H1 (cell line): Measurements from ENCODE around the gene ADH1A. TPM values are rescaled to one million over a fixed set of nuclear protein-coding genes. Genes with fewer than 3 reads are reported as not detected.

Source experiments
- CTCF ChIA-PET: fragments of 300-600 bp; sonication (Branson Sonifier 250); formaldehyde crosslinking; loops from one replicate; lab custom pipeline; 2021; ENCODE audit not compliant: partially characterized antibody; lab: Charles Lee
- POLR2A ChIA-PET: fragments of 300-600 bp; sonication (Branson Sonifier 250); formaldehyde crosslinking; loops from one replicate; lab custom pipeline; 2021; ENCODE audit warnings: inconsistent platforms; ENCODE audit not compliant: partially characterized antibody; lab: Charles Lee
- DNase-seq, 2 experiments: peaks; one replicate each; pipeline versions ENCODE4 v3.0.0 to v3.0.0-alpha.2; 2010 to 2022; ENCODE audit warnings: low spot score in 2 of 2, low read depth in 1 of 2, mixed read lengths in 1 of 2
- FAIRE-seq: peaks from 2 replicates; lab custom pipeline; 2011; peaks lifted over from hg19 to GRCh38; lab: Jason Lieb, UNC
- H2AFZ ChIP-seq: 2 replicates; pipeline ENCODE4 v1.8.1; 2012; ENCODE audit warnings: low read length, inconsistent platforms
- H2AK5ac ChIP-seq: 2 replicates; pipeline ENCODE4 v1.6.1; 2013; ENCODE audit warnings: low read depth, low read length
- H2BK120ac ChIP-seq: replicated peaks from 2 replicates; pipeline ENCODE3; 2013; ENCODE audit warnings: low read depth, low read length, inconsistent platforms
- H2BK12ac ChIP-seq: 2 replicates; pipeline ENCODE4 v1.6.1; 2013; ENCODE audit warnings: low read depth, low read length
- H2BK15ac ChIP-seq: 2 replicates; pipeline ENCODE4 v1.6.1; 2013; ENCODE audit warnings: low read length
- H2BK20ac ChIP-seq: 2 replicates; pipeline ENCODE4 v1.6.1; 2013; ENCODE audit warnings: low read length
- H2BK5ac ChIP-seq: 2 replicates; pipeline ENCODE4 v1.6.1; 2013; ENCODE audit warnings: low read depth, low read length
- H3K14ac ChIP-seq: 2 replicates; pipeline ENCODE4 v1.6.1; 2013; ENCODE audit warnings: inconsistent platforms; ENCODE audit not compliant: insufficient read length
- H3K18ac ChIP-seq: 2 replicates; pipeline ENCODE4 v1.6.1; 2013; ENCODE audit warnings: low read length; ENCODE audit errors: extremely low read depth
- H3K23ac ChIP-seq: 2 replicates; pipeline ENCODE4 v1.6.1; 2013; ENCODE audit warnings: inconsistent platforms; ENCODE audit not compliant: insufficient read length
- H3K23me2 ChIP-seq: 2 replicates; pipeline ENCODE4 v1.6.1; 2013; ENCODE audit warnings: low read depth, low read length
- H3K27ac ChIP-seq: 2 replicates; pipeline ENCODE4 v1.6.1; 2011; ENCODE audit warnings: low read depth, low read length, inconsistent platforms
- H3K27me3 ChIP-seq, 4 experiments: replicated peaks in 1 of 4; 1 replicate in 1 of 4; 2 replicates in 3 of 4; pipeline versions ENCODE4 v1.6.1 to v1.8.1; 2011 to 2013; ENCODE audit warnings: low read length in 3 of 4, mild to moderate bottlenecking in 3 of 4, inconsistent platforms in 2 of 4, mixed read lengths in 2 of 4, moderate library complexity in 1 of 4; ENCODE audit not compliant: control insufficient read depth in 3 of 4, insufficient read depth in 3 of 4; ENCODE audit errors: extremely low read depth in 1 of 4
- H3K36me3 ChIP-seq, 4 experiments: 2 replicates each; pipeline versions ENCODE4 v1.6.1 to v1.8.1; 2011 to 2013; ENCODE audit warnings: mild to moderate bottlenecking in 4 of 4, low read length in 3 of 4, moderate library complexity in 2 of 4, control low read depth in 1 of 4, inconsistent platforms in 1 of 4; ENCODE audit not compliant: insufficient read depth in 4 of 4, control insufficient read depth in 2 of 4
- H3K4ac ChIP-seq: replicated peaks from 2 replicates; pipeline ENCODE3; 2013; ENCODE audit warnings: low read length, low read depth, mixed read lengths, inconsistent platforms; ENCODE audit not compliant: insufficient read length
- H3K4me1 ChIP-seq, 4 experiments: replicated peaks in 1 of 4; 1 replicate in 1 of 4; 2 replicates in 3 of 4; pipeline versions ENCODE4 v1.6.1 to v1.8.1; 2011 to 2013; ENCODE audit warnings: low read length in 3 of 4, inconsistent platforms in 2 of 4, mixed read lengths in 1 of 4; ENCODE audit not compliant: insufficient read depth in 4 of 4, control insufficient read depth in 3 of 4
- H3K4me2 ChIP-seq, 2 experiments: 2 replicates each; pipeline versions ENCODE4 v1.6.1 to v1.8.1; 2011 to 2013; ENCODE audit warnings: low read depth in 2 of 2, low read length in 2 of 2, control low read depth in 1 of 2, inconsistent platforms in 1 of 2, mild to moderate bottlenecking in 1 of 2; ENCODE audit not compliant: insufficient read depth in 1 of 2
- H3K4me3 ChIP-seq, 4 experiments: fragments of 200-600, 300-600 bp in 1 of 4; sonication (generic), shearing (Covaris generic), sonication (Bioruptor Twin) in 1 of 4; 2 replicates each; pipeline versions ENCODE4 v1.5.1 to v1.8.1; 2011 to 2016; ENCODE audit warnings: low read length in 4 of 4, low read depth in 3 of 4, control low read depth in 2 of 4, inconsistent platforms in 2 of 4, mild to moderate bottlenecking in 2 of 4, mixed read lengths in 1 of 4, moderate library complexity in 1 of 4; ENCODE audit not compliant: insufficient read depth in 2 of 4; ENCODE audit errors: extremely low read depth in 1 of 4
- H3K56ac ChIP-seq: replicated peaks from 2 replicates; pipeline ENCODE3; 2013; ENCODE audit warnings: low read depth, mild to moderate bottlenecking, mixed read lengths, low read length, inconsistent platforms; ENCODE audit not compliant: insufficient read length
- H3K79me1 ChIP-seq: 2 replicates; pipeline ENCODE4 v1.6.1; 2013; ENCODE audit warnings: low read depth, low read length, control low read depth
- H3K79me2 ChIP-seq, 2 experiments: 2 replicates each; pipeline versions ENCODE4 v1.6.1 to v1.8.1; 2012 to 2013; ENCODE audit warnings: low read length in 2 of 2, mild to moderate bottlenecking in 2 of 2, inconsistent platforms in 1 of 2; ENCODE audit not compliant: insufficient read depth in 2 of 2, control insufficient read depth in 1 of 2
- H3K9ac ChIP-seq, 4 experiments: replicated peaks in 1 of 4; 1 replicate in 1 of 4; 2 replicates in 3 of 4; pipeline versions ENCODE4 v1.6.1 to v1.8.1; 2011 to 2013; ENCODE audit warnings: low read depth in 3 of 4, low read length in 3 of 4, control low read depth in 2 of 4, mild to moderate bottlenecking in 2 of 4, moderate library complexity in 2 of 4, inconsistent platforms in 1 of 4; ENCODE audit errors: extremely low read depth in 1 of 4
- H3K9me3 ChIP-seq, 2 experiments: 2 replicates each; pipeline versions ENCODE4 v1.6.1 to v1.8.1; 2012 to 2013; ENCODE audit warnings: mild to moderate bottlenecking in 2 of 2, moderate library complexity in 2 of 2, control low read depth in 1 of 2, inconsistent platforms in 1 of 2, low read depth in 1 of 2, low read length in 1 of 2, mixed read lengths in 1 of 2; ENCODE audit not compliant: insufficient read depth in 2 of 2
- H4K20me1 ChIP-seq, 2 experiments: replicated peaks in 1 of 2; 2 replicates each; pipeline versions ENCODE3 to v1.8.1; 2011 to 2013; ENCODE audit warnings: inconsistent platforms in 2 of 2, low read length in 2 of 2, mild to moderate bottlenecking in 1 of 2; ENCODE audit not compliant: insufficient read depth in 2 of 2, control insufficient read depth in 1 of 2
- H4K5ac ChIP-seq: 2 replicates; pipeline ENCODE4 v1.6.1; 2013; ENCODE audit warnings: low read length, low read depth, mixed read lengths, inconsistent platforms; ENCODE audit not compliant: insufficient read length
- H4K8ac ChIP-seq: 2 replicates; pipeline ENCODE4 v1.8.0; 2013; ENCODE audit warnings: mild to moderate bottlenecking, moderate library complexity, low read length, inconsistent platforms; ENCODE audit not compliant: insufficient read depth; ENCODE audit errors: extremely low read depth
- H4K91ac ChIP-seq: replicated peaks from 2 replicates; pipeline ENCODE3; 2013; ENCODE audit warnings: low read length, mixed read lengths, inconsistent platforms; ENCODE audit not compliant: insufficient read length
- JUND ChIP-seq: IDR thresholded peaks from 2 replicates; pipeline ENCODE4 v1.6.1; 2011; ENCODE audit warnings: mild to moderate bottlenecking, improper control_type of control experiment, low read length
- RAD21 ChIP-seq, 2 experiments: IDR thresholded peaks in 1 of 2; conservative IDR thresholded peaks in 1 of 2; 2 replicates each; pipeline ENCODE4 v1.6.1; 2011; ENCODE audit warnings: low read depth in 2 of 2, low read length in 2 of 2, improper control_type of control experiment in 1 of 2, inconsistent platforms in 1 of 2, mild to moderate bottlenecking in 1 of 2, moderate library complexity in 1 of 2
- SIRT6 ChIP-seq: IDR thresholded peaks from one replicate; pipeline ENCODE4 v1.7.1; 2012; ENCODE audit warnings: low read length, inconsistent platforms
- SIX5 ChIP-seq: IDR thresholded peaks from 2 replicates; pipeline ENCODE4 v1.6.1; 2011; ENCODE audit warnings: mild to moderate bottlenecking, low read depth, low read length
- SP1 ChIP-seq: IDR thresholded peaks from 2 replicates; pipeline ENCODE4 v1.6.1; 2011; ENCODE audit warnings: low read depth, low read length
- TBP ChIP-seq: IDR thresholded peaks from 2 replicates; pipeline ENCODE4 v1.6.1; 2011; ENCODE audit warnings: low read depth, low read length, improper control_type of control experiment
- TEAD4 ChIP-seq: IDR thresholded peaks from 2 replicates; pipeline ENCODE4 v1.6.1; 2012; ENCODE audit warnings: low read depth, low read length, inconsistent platforms, mixed read lengths
- WGBS, 2 experiments: shearing (Covaris generic) in 1 of 2; methylation state at CpG; one replicate each; pipeline versions ENCODE4 v1.1.6 to v1.1.7; 2013 to 2015; ENCODE audit warnings: low lambda C conversion rate in 2 of 2, mixed read lengths in 2 of 2, inconsistent platforms in 1 of 2, low coverage in 1 of 2, missing lambda C conversion rate in 1 of 2; ENCODE audit not compliant: insufficient replicate concordance in 2 of 2, insufficient coverage in 1 of 2, insufficient read length in 1 of 2; ENCODE audit errors: extremely low coverage in 1 of 2, missing lambda C conversion rate in 1 of 2; 5-methylcytosine and 5-hydroxymethylcytosine counted together
- polyA plus RNA-seq, 7 experiments: library from polyadenylated mRNA; depleted of rRNA in 3 of 7; stranded (reverse) in 5 of 7; unstranded in 2 of 7; fragments of >200 nt in 5 of 7; fragments of 200-250 nt in 2 of 7; gene quantifications; 1 replicate in 5 of 7; 2 replicates in 1 of 7; 4 replicates in 1 of 7; pipeline versions ENCODE4 v1.2.1 to v1.2.3, GENCODE V29; 2011 to 2013; ENCODE audit warnings: missing spikeins in 2 of 7, mixed read lengths in 2 of 7
- total RNA-seq: library from RNA; stranded (reverse); fragmentation: NEBNext Ultra II Directional; extraction: Animal tissue kit (Norgen Biotek cat#: 25700); gene quantifications from 2 replicates; pipeline ENCODE4 v1.2.1, GENCODE V29; 2021
- TF ChIP-seq, protein P1 (sequence below), 3 experiments: IDR thresholded peaks; 1 replicate in 2 of 3; 2 replicates in 1 of 3; pipeline versions ENCODE4 v1.5.1 to v1.6.1; 2011; ENCODE audit warnings: low read length in 3 of 3, mild to moderate bottlenecking in 3 of 3, inconsistent platforms in 2 of 3, low read depth in 1 of 3, moderate library complexity in 1 of 3; ENCODE audit not compliant: insufficient read depth in 1 of 3; ENCODE audit errors: control extremely low read depth in 1 of 3
- TF ChIP-seq, protein P2 (sequence below): IDR thresholded peaks from 2 replicates; pipeline ENCODE4 v1.6.1; 2012; ENCODE audit warnings: inconsistent platforms

The ADH1A gene
- total and polyA plus RNA-seq, 2 of the 8 experiments (the other 6 are each of a cell fraction or from before 2014, with no cell fraction given), result not detected

DNA sequence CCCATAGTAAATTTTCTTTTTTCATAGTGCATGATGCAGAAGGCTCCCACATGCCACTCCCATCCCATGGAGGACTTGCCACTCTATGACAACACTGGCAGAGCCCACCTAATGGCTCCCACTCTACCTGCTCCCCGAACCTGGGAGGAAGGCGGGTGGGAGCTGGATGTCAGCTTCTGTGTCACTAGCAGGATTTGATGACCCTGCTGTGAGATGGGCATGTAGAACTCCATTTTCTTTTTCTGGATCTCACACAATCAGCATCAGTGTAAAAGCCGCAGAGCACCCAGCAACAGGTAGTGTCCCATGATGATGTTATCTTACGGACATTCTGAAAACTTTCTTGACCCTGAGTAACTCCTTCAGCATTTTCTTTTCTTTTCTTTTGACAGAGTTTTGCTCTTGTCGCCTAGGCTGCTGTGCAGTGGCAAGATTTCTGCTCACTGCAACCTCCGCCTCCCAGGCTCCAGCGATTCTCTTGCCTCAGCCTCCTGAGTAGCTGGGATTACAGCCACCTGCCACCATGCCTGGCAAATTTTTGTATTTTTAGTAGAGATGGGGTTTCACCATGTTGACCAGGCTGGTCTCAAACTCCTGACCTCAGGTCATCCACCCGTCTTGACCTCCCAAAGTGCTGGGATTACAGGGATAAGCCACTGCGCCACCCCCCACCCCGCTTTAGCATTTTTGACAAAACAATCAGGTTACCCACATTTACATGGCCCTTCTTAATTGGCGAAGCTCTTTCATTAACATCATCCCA is 15.0 kb upstream of the ADH1A start:
- no peak overlapping the region for H3K9ac ChIP-seq
- no peak overlapping the region for H2BK15ac ChIP-seq
- no peaks in the 10 kb centered on the region for H3K79me2 ChIP-seq
- H3K27ac ChIP-seq, result no peak overlapping the region
- no peak overlapping the region for H4K5ac ChIP-seq
- CTCF ChIA-PET, result interaction anchor here (0.9 kb wide), 1 partner anchor 44 kb away, joined by 3 read pairs; no protein-coding TSS in a partner anchor
- H4K91ac ChIP-seq, result no peak overlapping the region
- H2BK12ac ChIP-seq, result no peak overlapping the region
- no peak for FAIRE-seq
- H3K56ac ChIP-seq, result no peak overlapping the region
- no peak overlapping the region for H4K8ac ChIP-seq
- H3K79me1 ChIP-seq, result no peaks in the 10 kb centered on the region
- H3K27me3 ChIP-seq, result no peaks in the 10 kb centered on the region
- peaks cover 0 to 2% (median 0%) of the 10 kb centered on the region in 4 experiments; a peak in 1 of 7 replicates for H3K4me1 ChIP-seq
- no peak overlapping the region for H2AFZ ChIP-seq
- H3K14ac ChIP-seq, result no peak overlapping the region
- H2AK5ac ChIP-seq, result no peak overlapping the region
- H2BK5ac ChIP-seq, result no peak overlapping the region
- no peak overlapping the region for H2BK20ac ChIP-seq
- H3K18ac ChIP-seq, result no peak overlapping the region
- 89% methylated on average over 11 of the region's 11 CpGs; no CpG with 5 or more reads in 1 of the 2 experiments for WGBS, 2 experiments
- POLR2A ChIA-PET, result no interaction called here
- no peaks in the 10 kb centered on the region for H3K36me3 ChIP-seq
- H3K23ac ChIP-seq, result no peak overlapping the region
- no peaks in the 10 kb centered on the region for H3K9me3 ChIP-seq
- no peaks in the 10 kb centered on the region; the same call in 1 of the 2 replicates for H3K23me2 ChIP-seq
- H4K20me1 ChIP-seq, result no peaks in the 10 kb centered on the region
- no peak overlapping the region for H3K4me3 ChIP-seq
- H2BK120ac ChIP-seq, result no peak overlapping the region
- no peak overlapping the region for H3K4me2 ChIP-seq
- no peak overlapping the region for H3K4ac ChIP-seq
- DNase-seq, result no peak
- no peak for TF ChIP-seq SIRT6
- TF ChIP-seq, protein P1, sequence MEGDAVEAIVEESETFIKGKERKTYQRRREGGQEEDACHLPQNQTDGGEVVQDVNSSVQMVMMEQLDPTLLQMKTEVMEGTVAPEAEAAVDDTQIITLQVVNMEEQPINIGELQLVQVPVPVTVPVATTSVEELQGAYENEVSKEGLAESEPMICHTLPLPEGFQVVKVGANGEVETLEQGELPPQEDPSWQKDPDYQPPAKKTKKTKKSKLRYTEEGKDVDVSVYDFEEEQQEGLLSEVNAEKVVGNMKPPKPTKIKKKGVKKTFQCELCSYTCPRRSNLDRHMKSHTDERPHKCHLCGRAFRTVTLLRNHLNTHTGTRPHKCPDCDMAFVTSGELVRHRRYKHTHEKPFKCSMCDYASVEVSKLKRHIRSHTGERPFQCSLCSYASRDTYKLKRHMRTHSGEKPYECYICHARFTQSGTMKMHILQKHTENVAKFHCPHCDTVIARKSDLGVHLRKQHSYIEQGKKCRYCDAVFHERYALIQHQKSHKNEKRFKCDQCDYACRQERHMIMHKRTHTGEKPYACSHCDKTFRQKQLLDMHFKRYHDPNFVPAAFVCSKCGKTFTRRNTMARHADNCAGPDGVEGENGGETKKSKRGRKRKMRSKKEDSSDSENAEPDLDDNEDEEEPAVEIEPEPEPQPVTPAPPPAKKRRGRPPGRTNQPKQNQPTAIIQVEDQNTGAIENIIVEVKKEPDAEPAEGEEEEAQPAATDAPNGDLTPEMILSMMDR (IDR thresholded peaks at IDR 0.05; ENCODE audit: control extremely low read depth in 1 of 3, insufficient read depth in 1 of 3, low read depth in 1 of 3, low read length in 3 of 3), result no peak
- TF ChIP-seq RAD21 (IDR thresholded peaks at IDR 0.05 in 1 of 2, conservative IDR thresholded peaks at IDR 0.05 in 1 of 2; ENCODE audit: low read depth in 2 of 2, low read length in 2 of 2), result no peak
- no peak for TF ChIP-seq TEAD4
- TF ChIP-seq JUND, result no peak
- TF ChIP-seq, protein P2, sequence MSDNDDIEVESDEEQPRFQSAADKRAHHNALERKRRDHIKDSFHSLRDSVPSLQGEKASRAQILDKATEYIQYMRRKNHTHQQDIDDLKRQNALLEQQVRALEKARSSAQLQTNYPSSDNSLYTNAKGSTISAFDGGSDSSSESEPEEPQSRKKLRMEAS, result no peak
- no peak for TF ChIP-seq SP1
- no peak for TF ChIP-seq SIX5
- TF ChIP-seq TBP, result no peak
